Activated naive CD4-positive, alpha-beta T cell treated with anti-CD3 and anti-CD28 coated beads for 36 hours (primary cell): Measurements from ENCODE around the gene KLRC3. TPM values are rescaled to one million over a fixed set of nuclear protein-coding genes. Genes with fewer than 3 reads are reported as not detected.
"Not testable (repeated sequence)": the region's sequence is repeated elsewhere in the genome, so short reads cannot be mapped to it uniquely, and the experiment has no call there.

Experiments
- CTCF ChIA-PET: fragments of 350-600 bp; sonication (Branson Sonifier 250); formaldehyde crosslinking; loops from one replicate; lab custom pipeline; 2021; ENCODE audit warnings: antibody characterized with exemption; lab: Charles Lee
- DNase-seq: peaks from one replicate; pipeline ENCODE4 v3.0.0-alpha.2; 2020
- H3K27ac Mint-ChIP-seq: one replicate; pipeline ENCODE4 v1.8.0; 2021; ENCODE audit warnings: mild to moderate bottlenecking, mixed read lengths
- H3K27me3 Mint-ChIP-seq: one replicate; pipeline ENCODE4 v1.8.0; 2021; ENCODE audit warnings: low read depth, mixed read lengths
- H3K36me3 Mint-ChIP-seq: one replicate; pipeline ENCODE4 v1.8.0; 2021; ENCODE audit warnings: low read depth, mixed read lengths
- H3K4me1 Mint-ChIP-seq: one replicate; pipeline ENCODE4 v1.8.0; 2021; ENCODE audit warnings: low read depth, mixed read lengths
- H3K4me3 Mint-ChIP-seq: one replicate; pipeline ENCODE4 v1.8.0; 2021; ENCODE audit warnings: mild to moderate bottlenecking, moderate library complexity, mixed read lengths
- H3K9me3 Mint-ChIP-seq: one replicate; pipeline ENCODE4 v1.8.0; 2021; ENCODE audit warnings: mixed read lengths
- intact Hi-C: fragments of 100-400 bp; cut with micrococcal nuclease; formaldehyde crosslinking; loops from one replicate; pipeline ENCODE4 v1.15.1; 2023
- total RNA-seq, 2 experiments: library from RNA; stranded (reverse); gene quantifications; one replicate each; pipeline ENCODE4 v1.2.3, GENCODE V29; 2021

The KLRC3 gene
- not detected for total RNA-seq

DNA sequence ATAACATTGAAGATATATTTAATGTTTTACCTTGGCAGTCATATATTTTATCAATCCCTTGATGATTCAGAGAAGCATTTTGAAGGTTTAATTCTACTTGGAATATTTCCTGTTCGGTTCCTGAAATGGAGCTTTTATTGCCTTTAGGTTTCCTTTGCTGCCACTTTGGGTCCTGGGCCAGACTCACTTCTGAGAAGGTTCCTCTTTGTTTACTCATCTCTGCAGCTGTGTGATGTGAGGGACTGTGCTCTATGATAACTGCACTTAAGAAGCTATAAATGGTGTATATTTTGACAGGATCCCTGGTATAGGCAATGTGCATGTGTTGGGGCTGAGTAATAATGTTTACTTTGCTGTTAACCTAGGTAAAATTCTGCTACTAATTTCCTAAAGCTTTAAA lies at the start of gene KLRC3:
TSS of gene KLRC3 (minus strand) at position 262 of the 400 bp plus-strand sequence. CDS start at position 217, 45 bp downstream.
- H3K9me3 Mint-ChIP-seq, H3K27me3 Mint-ChIP-seq, DNase-seq, H3K27ac Mint-ChIP-seq, H3K4me1 Mint-ChIP-seq, CTCF ChIA-PET, H3K36me3 Mint-ChIP-seq, intact Hi-C loops, H3K4me3 Mint-ChIP-seq: not testable (repeated sequence)

- peaks cover 34% of the 10 kb centered on the region for H3K27me3 Mint-ChIP-seq
- H3K27ac Mint-ChIP-seq, result no peak overlapping the region
- CTCF ChIA-PET, result no interaction called here
- peaks cover 3% of the 10 kb centered on the region for H3K9me3 Mint-ChIP-seq
- no peaks in the 10 kb centered on the region for H3K4me1 Mint-ChIP-seq
- intact Hi-C loops, result no loop called here
- H3K4me3 Mint-ChIP-seq, result no peak overlapping the region
- no peaks in the 10 kb centered on the region for H3K36me3 Mint-ChIP-seq
- no peak for DNase-seq
Observed at GRCh38 chr12:10469701-10470100, 49.3 kb upstream of the KLRC3 start.

DNA sequence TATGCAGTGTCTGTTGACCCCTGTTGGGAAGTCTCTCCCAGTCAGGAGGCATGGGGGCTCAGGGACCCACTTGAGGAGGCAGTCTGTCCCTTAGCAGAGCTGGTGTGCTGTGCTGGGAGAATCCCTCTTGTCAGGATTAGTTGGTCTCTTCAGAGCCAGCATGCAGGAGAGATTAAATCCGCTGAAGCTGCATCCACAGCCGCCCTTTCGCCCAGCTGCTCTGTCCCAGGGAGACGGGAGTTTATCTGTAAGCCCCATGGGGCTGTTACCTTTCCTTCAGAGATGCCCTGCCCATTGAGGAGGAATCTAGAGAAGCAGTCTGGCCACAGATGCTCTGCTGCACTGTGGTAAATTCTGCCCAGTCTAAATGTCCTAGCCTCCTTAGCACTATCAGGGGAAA lies 45.9 kb upstream of the KLRC3 start:
- intact Hi-C loops, result no loop called here
- Mint-ChIP-seq H3K9me3 (no peaks in the 10 kb centered on the region), H3K27ac (no peak overlapping the region), H3K27me3 (peaks cover 42% of the 10 kb centered on the region), H3K4me3 (no peak overlapping the region), H3K4me1 (no peaks in the 10 kb centered on the region), H3K36me3 (no peaks in the 10 kb centered on the region)
- CTCF ChIA-PET, result interaction anchor here (0.6 kb wide), 1 partner anchor 274 kb away, joined by 3 read pairs; no protein-coding TSS in a partner anchor
- DNase-seq, result no peak

GRCh38 chr12:10457760-10458159 lies 37.4 kb upstream of the KLRC3 start:
- H3K4me1 Mint-ChIP-seq, result no peaks in the 10 kb centered on the region

DNA sequence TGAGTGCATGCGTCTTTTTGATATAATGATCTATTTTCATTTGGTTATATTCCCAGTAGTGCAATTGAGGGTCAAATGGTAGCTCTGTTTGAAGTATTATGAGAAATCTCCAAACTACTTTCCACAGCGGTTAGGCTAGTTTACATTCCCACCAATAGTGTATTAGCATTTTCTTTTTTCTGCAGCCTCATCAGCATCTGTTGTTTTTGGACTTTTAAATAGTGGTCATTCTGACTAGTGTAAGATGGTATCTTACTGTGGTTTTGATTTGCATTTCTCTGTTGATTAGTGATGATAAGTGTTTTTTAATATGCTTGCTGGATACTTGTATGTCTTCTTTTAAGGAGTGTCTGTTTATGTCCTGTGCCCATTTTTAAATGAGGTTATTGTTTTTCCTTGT lies 36.5 kb upstream of the KLRC3 start:
- CTCF ChIA-PET, result no interaction called here
- Mint-ChIP-seq H3K9me3 (peaks cover 24% of the 10 kb centered on the region), H3K27ac (no peak overlapping the region), H3K36me3 (peaks cover 4% of the 10 kb centered on the region), H3K27me3 (peaks cover 2% of the 10 kb centered on the region), H3K4me3 (no peak overlapping the region), H3K4me1 (no peaks in the 10 kb centered on the region)
- no peak for DNase-seq
- intact Hi-C loops, result no loop called here

More at GRCh38 chr12:10457760-10458159, 37.4 kb upstream of the KLRC3 start:
- peaks cover 24% of the 10 kb centered on the region for H3K9me3 Mint-ChIP-seq
- peaks cover 4% of the 10 kb centered on the region for H3K36me3 Mint-ChIP-seq
- H3K27ac Mint-ChIP-seq, result no peak overlapping the region
- peaks cover 5% of the 10 kb centered on the region for H3K27me3 Mint-ChIP-seq
- intact Hi-C loops, result no loop called here
- CTCF ChIA-PET, result interaction anchor here (1.4 kb wide), 1 partner anchor 70 kb away, joined by 3 read pairs; no protein-coding TSS in a partner anchor
- no peak for DNase-seq
- H3K4me3 Mint-ChIP-seq, result no peak overlapping the region

- CTCF ChIA-PET, result no interaction called here
- Mint-ChIP-seq H3K4me3 (no peak overlapping the region), H3K4me1 (no peaks in the 10 kb centered on the region), H3K36me3 (peaks cover 4% of the 10 kb centered on the region), H3K27ac (no peak overlapping the region), H3K27me3 (peaks cover 2% of the 10 kb centered on the region), H3K9me3 (peaks cover 24% of the 10 kb centered on the region)
- intact Hi-C loops, result no loop called here
- no peak for DNase-seq
Observed at GRCh38 chr12:10455766-10456165, 35.4 kb upstream of the KLRC3 start.

DNA sequence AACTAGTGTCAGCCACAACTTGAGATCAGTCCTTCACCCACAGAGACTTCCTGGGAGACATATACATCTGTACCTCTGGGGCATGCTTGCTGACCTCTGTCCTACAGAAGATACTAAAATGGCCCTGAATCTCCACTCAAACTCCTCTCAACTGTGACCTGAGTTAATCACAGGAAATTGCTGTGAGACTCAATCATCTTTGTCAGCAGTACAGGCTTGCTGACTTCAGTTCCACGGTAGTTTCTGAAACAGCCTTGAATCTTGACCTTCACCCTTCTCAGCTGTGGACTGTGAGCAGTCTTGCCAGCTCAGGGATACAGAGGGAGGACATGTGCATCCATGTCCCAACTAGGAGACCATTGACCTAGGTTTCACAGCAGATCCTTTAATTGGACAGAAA lies 34.1 kb upstream of the KLRC3 start:
- H3K4me3 Mint-ChIP-seq, result no peak overlapping the region
- intact Hi-C loops, result no loop called here
- no peak overlapping the region for H3K27ac Mint-ChIP-seq
- no peak for DNase-seq
- peaks cover 4% of the 10 kb centered on the region for H3K36me3 Mint-ChIP-seq
- CTCF ChIA-PET, result no interaction called here
- H3K4me1 Mint-ChIP-seq, result no peaks in the 10 kb centered on the region
- peaks cover 24% of the 10 kb centered on the region for H3K9me3 Mint-ChIP-seq
- H3K27me3 Mint-ChIP-seq, result no peaks in the 10 kb centered on the region

GRCh38 chr12:10453156-10453555 lies 32.8 kb upstream of the KLRC3 start, which contains the start of gene KLRC1:
KLRC1 (minus strand) TSS chr12:10453377; CDS start chr12:10451156, 2,221 bp downstream.
- Mint-ChIP-seq H3K36me3 (peaks cover 4% of the 10 kb centered on the region), H3K27me3 (no peaks in the 10 kb centered on the region), H3K4me1 (no peaks in the 10 kb centered on the region), H3K9me3 (peaks cover 24% of the 10 kb centered on the region), H3K4me3 (no peak within 1 kb of the TSS), H3K27ac (no peak within 1 kb of the TSS)
- intact Hi-C loops, result no loop called here
- DNase-seq, result no peak
- CTCF ChIA-PET, result no interaction called here

- no peaks in the 10 kb centered on the region for H3K4me1 Mint-ChIP-seq
- no peaks in the 10 kb centered on the region for H3K36me3 Mint-ChIP-seq
- no peaks in the 10 kb centered on the region for H3K9me3 Mint-ChIP-seq
- no peak overlapping the region for H3K4me3 Mint-ChIP-seq
- no peaks in the 10 kb centered on the region for H3K27me3 Mint-ChIP-seq
- CTCF ChIA-PET, result no interaction called here
- no peak for DNase-seq
- intact Hi-C loops, result no loop called here
- H3K27ac Mint-ChIP-seq, result no peak overlapping the region
Observed at GRCh38 chr12:10448236-10448635, 27.8 kb upstream of the KLRC3 start.

- CTCF ChIA-PET, H3K9me3 Mint-ChIP-seq, H3K4me3 Mint-ChIP-seq: not testable (repeated sequence)
Observed at GRCh38 chr12:10446052-10446451, 25.7 kb upstream of the KLRC3 start.

GRCh38 chr12:10441144-10441543 lies 20.7 kb upstream of the KLRC3 start:
- H3K4me3 Mint-ChIP-seq, H3K4me1 Mint-ChIP-seq, H3K9me3 Mint-ChIP-seq, CTCF ChIA-PET, intact Hi-C loops, H3K27ac Mint-ChIP-seq, H3K27me3 Mint-ChIP-seq, DNase-seq, H3K36me3 Mint-ChIP-seq: not testable (repeated sequence)

More at GRCh38 chr12:10446052-10446451, 25.7 kb upstream of the KLRC3 start:
- H3K36me3 Mint-ChIP-seq, DNase-seq, H3K27me3 Mint-ChIP-seq, H3K4me1 Mint-ChIP-seq, intact Hi-C loops, H3K27ac Mint-ChIP-seq: not testable (repeated sequence)

- H3K36me3 Mint-ChIP-seq, intact Hi-C loops: not testable (repeated sequence)
Observed at GRCh38 chr12:10439608-10440274, 19.3 kb upstream of the KLRC3 start.

DNA sequence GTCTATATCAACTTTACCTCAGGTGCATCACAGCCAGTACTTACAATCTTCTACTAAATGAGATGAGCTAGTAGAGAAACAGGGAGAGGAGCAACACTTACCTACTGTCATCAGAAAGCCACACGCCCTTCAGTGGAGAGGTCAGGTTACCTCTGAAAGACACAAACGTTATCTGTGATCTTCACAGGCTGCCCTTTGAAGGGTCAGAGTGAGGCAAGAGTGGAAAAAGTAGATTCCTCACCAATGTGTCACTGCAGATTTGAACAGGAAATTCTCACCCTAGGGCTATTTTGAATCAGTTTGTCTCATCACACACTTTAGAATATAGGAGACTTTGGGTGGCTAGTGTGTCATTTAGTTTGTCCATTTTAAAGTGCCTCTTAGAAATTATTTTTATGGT lies 17.2 kb upstream of the KLRC3 start:
- H3K9me3 Mint-ChIP-seq, CTCF ChIA-PET, H3K27ac Mint-ChIP-seq, H3K4me1 Mint-ChIP-seq, DNase-seq, H3K4me3 Mint-ChIP-seq, H3K36me3 Mint-ChIP-seq, intact Hi-C loops, H3K27me3 Mint-ChIP-seq: not testable (repeated sequence)

More at GRCh38 chr12:10439608-10440274, 19.3 kb upstream of the KLRC3 start:
- DNase-seq, H3K4me3 Mint-ChIP-seq, CTCF ChIA-PET, H3K4me1 Mint-ChIP-seq, H3K27me3 Mint-ChIP-seq, H3K27ac Mint-ChIP-seq, H3K9me3 Mint-ChIP-seq: not testable (repeated sequence)
